Endothelial cell of umbilical vein (primary cell): ENCODE results near the gene C1orf167. TPM values are rescaled to one million over a fixed set of nuclear protein-coding genes. Genes with fewer than 3 reads are reported as not detected.

ENCODE experiments used
- BruUV-seq: library from RNA; stranded (reverse); fragments of 400-500 nt; replicated peaks from 2 replicates; lab custom pipeline; 2021; lab: Mats Ljungman, UMichigan
- CTCF ChIA-PET: fragments of 300-600, 350-600 bp; sonication (Branson Sonifier 250); formaldehyde crosslinking; loops from one replicate; lab custom pipeline; 2021; ENCODE audit warnings: antibody characterized with exemption, inconsistent platforms; lab: Charles Lee
- POLR2A ChIA-PET: fragments of 300-600, 350-600 bp; sonication (Branson Sonifier 250); formaldehyde crosslinking; loops from one replicate; lab custom pipeline; 2021; ENCODE audit warnings: antibody characterized with exemption, inconsistent platforms; lab: Charles Lee
- DNase-seq: peaks from one replicate; pipeline ENCODE4 v3.0.0-alpha.2; 2011; ENCODE audit warnings: low read depth, low spot score
- FAIRE-seq: peaks from 2 replicates; lab custom pipeline; 2011; peaks lifted over from hg19 to GRCh38; lab: Jason Lieb, UNC
- H2AFZ ChIP-seq: 2 replicates; pipeline ENCODE4 v1.6.0; 2012; ENCODE audit warnings: low read depth, low read length, control low read depth, inconsistent platforms
- H3K27ac ChIP-seq: 2 replicates; pipeline ENCODE4 v1.5.1; 2011; ENCODE audit warnings: low read depth, mild to moderate bottlenecking, control low read depth, low read length, moderate library complexity; ENCODE audit not compliant: insufficient read depth
- H3K27me3 ChIP-seq, 2 experiments: 2 replicates each; pipeline versions ENCODE4 v1.6.0 to v1.6.1; 2011; ENCODE audit warnings: low read length in 2 of 2, mixed read lengths in 1 of 2; ENCODE audit not compliant: control insufficient read depth in 2 of 2, insufficient read depth in 2 of 2
- H3K36me3 ChIP-seq, 2 experiments: 2 replicates in 1 of 2; 3 replicates in 1 of 2; pipeline ENCODE4 v1.5.1; 2011; ENCODE audit warnings: low read length in 2 of 2, mild to moderate bottlenecking in 1 of 2, moderate library complexity in 1 of 2; ENCODE audit not compliant: control insufficient read depth in 2 of 2, insufficient read depth in 2 of 2; ENCODE audit errors: extremely low read depth in 1 of 2
- H3K4me1 ChIP-seq: 3 replicates; pipeline ENCODE4 v1.5.1; 2011; ENCODE audit warnings: mild to moderate bottlenecking, low read length; ENCODE audit not compliant: control insufficient read depth, insufficient read depth; ENCODE audit errors: extremely low read depth
- H3K4me2 ChIP-seq: 2 replicates; pipeline ENCODE4 v1.6.1; 2011; ENCODE audit warnings: low read length, control low read depth, mixed read lengths; ENCODE audit not compliant: insufficient read depth
- H3K4me3 ChIP-seq, 3 experiments: fragments of 200-600 bp in 1 of 3; sonication (generic), shearing (Covaris generic) in 1 of 3; replicated peaks in 1 of 3; 2 replicates each; pipeline ENCODE4 v1.5.1; 2011 to 2016; ENCODE audit warnings: control low read depth in 3 of 3, low read length in 3 of 3, mild to moderate bottlenecking in 2 of 3, inconsistent platforms in 1 of 3, low read depth in 1 of 3, moderate library complexity in 1 of 3; ENCODE audit not compliant: insufficient read depth in 1 of 3
- H3K79me2 ChIP-seq: 2 replicates; pipeline ENCODE4 v1.6.0; 2012; ENCODE audit warnings: low read length, inconsistent platforms; ENCODE audit not compliant: control insufficient read depth, insufficient read depth
- H3K9ac ChIP-seq: replicated peaks from 2 replicates; pipeline ENCODE3; 2011; ENCODE audit warnings: low read length, control low read depth; ENCODE audit not compliant: insufficient read depth; ENCODE audit errors: extremely low read depth
- H3K9me1 ChIP-seq: replicated peaks from 3 replicates; pipeline ENCODE4 v1.6.0; 2011; ENCODE audit warnings: mild to moderate bottlenecking, low read length; ENCODE audit not compliant: control insufficient read depth, insufficient read depth; ENCODE audit errors: extremely low read depth
- H3K9me3 ChIP-seq: replicated peaks from 2 replicates; pipeline ENCODE4 v1.5.1; 2012; ENCODE audit warnings: low read length, inconsistent platforms; ENCODE audit not compliant: control insufficient read depth, insufficient read depth
- H4K20me1 ChIP-seq: replicated peaks from 2 replicates; pipeline ENCODE3; 2011; ENCODE audit warnings: mild to moderate bottlenecking, low read length; ENCODE audit not compliant: control insufficient read depth, insufficient read depth; ENCODE audit errors: extremely low read depth
- CTCF ChIP-seq, 2 donors: IDR thresholded peaks; 1 replicate in 1 of 2; 2 replicates in 1 of 2; pipeline ENCODE4 v1.5.1; 2011; ENCODE audit warnings: low read length in 2 of 2, mild to moderate bottlenecking in 2 of 2, moderate library complexity in 2 of 2, control low read depth in 1 of 2, inconsistent platforms in 1 of 2, low read depth in 1 of 2; ENCODE audit not compliant: insufficient read depth in 1 of 2; ENCODE audit errors: extremely low read depth in 1 of 2
- EZH2 ChIP-seq: IDR thresholded peaks from 2 replicates; pipeline ENCODE4 v1.6.1; 2012; ENCODE audit warnings: borderline replicate concordance, low read depth, mild to moderate bottlenecking, moderate library complexity, low read length, inconsistent platforms; ENCODE audit not compliant: severe bottlenecking
- FOS ChIP-seq: IDR thresholded peaks from 2 replicates; pipeline ENCODE4 v1.6.1; 2011; ENCODE audit warnings: mild to moderate bottlenecking, low read length, moderate library complexity, borderline replicate concordance; ENCODE audit not compliant: insufficient read depth
- GATA2 ChIP-seq: IDR thresholded peaks from 2 replicates; pipeline ENCODE4 v1.7.0; 2011; ENCODE audit warnings: low read depth, mild to moderate bottlenecking, moderate library complexity, mixed read lengths, low read length; ENCODE audit not compliant: insufficient read length, insufficient read depth
- JUN ChIP-seq: IDR thresholded peaks from 2 replicates; pipeline ENCODE4 v1.6.1; 2011; ENCODE audit warnings: borderline replicate concordance, low read depth; ENCODE audit not compliant: insufficient read length, insufficient read depth
- MAX ChIP-seq: IDR thresholded peaks from 2 replicates; pipeline ENCODE4 v1.6.1; 2011; ENCODE audit not compliant: insufficient read depth, insufficient read length
- MYC ChIP-seq: IDR thresholded peaks from one replicate; pipeline ENCODE4 v1.6.1; 2011; ENCODE audit warnings: mild to moderate bottlenecking, low read depth, low read length
- POLR2A ChIP-seq: IDR thresholded peaks from 2 replicates; pipeline ENCODE4 v1.6.1; 2012; ENCODE audit warnings: low read depth, mild to moderate bottlenecking, control low read depth, low read length
- POLR2AphosphoS5 ChIP-seq: IDR thresholded peaks from 2 replicates; pipeline ENCODE4 v1.6.1; 2012; ENCODE audit warnings: low read depth, mild to moderate bottlenecking, control low read depth, low read length, moderate library complexity; ENCODE audit not compliant: insufficient read depth
- dilution Hi-C: fragments of 300-500 bp; cut with MboI; formaldehyde crosslinking; loops from one replicate; pipeline ENCODE4 v1.15.0; 2019; ENCODE audit warnings: low sequenced_read_pairs; ENCODE audit not compliant: extremely low pct_ligation_motif_present
- intact Hi-C: fragments of 100-400 bp; cut with micrococcal nuclease; formaldehyde crosslinking; loops from one replicate; pipeline ENCODE4 v1.10.0; 2022
- polyA plus RNA-seq, 4 experiments: library from polyadenylated mRNA; depleted of rRNA in 3 of 4; stranded (reverse) in 3 of 4; unstranded in 1 of 4; fragments of >200 nt; gene quantifications; 2 replicates each; pipeline versions ENCODE4 v1.2.1 to v1.2.3, GENCODE V29; 2011 to 2012; ENCODE audit warnings: missing spikeins in 1 of 4
- total RNA-seq: library from RNA; stranded (reverse); gene quantifications from 2 replicates; pipeline ENCODE4 v1.2.3, GENCODE V29; 2021

Gene C1orf167
- total and polyA plus RNA-seq, 2 donors (not counting 3 experiments of a cell fraction or from before 2014, with no cell fraction given): not detected

GRCh38 chr1:11771481-11772043 lies 9.6 kb downstream of the C1orf167 start:
- Histone ChIP-seq H4K20me1 (no peaks in the 10 kb centered on the region), H3K79me2 (no peaks in the 10 kb centered on the region), H3K4me3 (no peak overlapping the region), H3K9ac (no peak overlapping the region), H3K9me3 (no peaks in the 10 kb centered on the region), H3K4me1 (peaks cover 4% of the 10 kb centered on the region), H2AFZ (no peak overlapping the region), H3K27me3 (no peaks in the 10 kb centered on the region), H3K36me3 (no peaks in the 10 kb centered on the region), H3K4me2 (no peak overlapping the region), H3K9me1 (no peaks in the 10 kb centered on the region), H3K27ac (no peak overlapping the region)
- no peak for DNase-seq
- CTCF ChIA-PET: interaction anchor here (0.5 to 1.5 kb wide), 3 partner anchors 11 to 13 kb away, joined by 3 read pairs; no protein-coding TSS in a partner anchor
- TF ChIP-seq MAX: no peak
- no peak for TF ChIP-seq POLR2AphosphoS5
- TF ChIP-seq JUN: no peak
- no peak for TF ChIP-seq GATA2
- no peak for TF ChIP-seq FOS
- TF ChIP-seq EZH2: no peak
- TF ChIP-seq POLR2A: no peak
- TF ChIP-seq MYC: no peak
- TF ChIP-seq CTCF (IDR thresholded peaks at IDR 0.05; ENCODE audit: extremely low read depth in 1 of 2, insufficient read depth in 1 of 2, low read depth in 1 of 2, low read length in 2 of 2): no peak
- no peak for FAIRE-seq
- no TSS peak for BruUV-seq
- POLR2A ChIA-PET: no interaction called here
- dilution Hi-C loops (no loop called here), intact Hi-C loops (no loop called here)
